Neuronal stem cell (in vitro differentiated cells): Measurements from ENCODE around the gene BMPR2.

Experiments
- DNase-seq: peaks from one replicate; pipeline ENCODE4 v3.0.0-alpha.2; 2013; ENCODE audit warnings: low spot score
- H2AFZ ChIP-seq: one replicate; pipeline ENCODE4 v1.6.1; 2013; ENCODE audit warnings: mild to moderate bottlenecking, low read length, inconsistent platforms
- H2AK5ac ChIP-seq: 2 replicates; pipeline ENCODE4 v1.6.1; 2013; ENCODE audit warnings: low read depth, mild to moderate bottlenecking, inconsistent platforms, low read length, moderate library complexity, mixed read lengths
- H2BK120ac ChIP-seq: 2 replicates; pipeline ENCODE4 v1.6.1; 2013; ENCODE audit warnings: low read depth, mild to moderate bottlenecking, inconsistent platforms, low read length, moderate library complexity, mixed read lengths
- H2BK12ac ChIP-seq: one replicate; pipeline ENCODE4 v1.6.1; 2013; ENCODE audit warnings: low read length, inconsistent platforms
- H2BK15ac ChIP-seq: 2 replicates; pipeline ENCODE4 v1.6.1; 2013; ENCODE audit warnings: mild to moderate bottlenecking, low read length, inconsistent platforms, mixed read lengths
- H2BK5ac ChIP-seq: one replicate; pipeline ENCODE4 v1.6.1; 2013; ENCODE audit warnings: inconsistent platforms, mild to moderate bottlenecking, low read length, moderate library complexity
- H3K14ac ChIP-seq: one replicate; pipeline ENCODE4 v1.6.1; 2013; ENCODE audit warnings: low read length, inconsistent platforms
- H3K18ac ChIP-seq: 2 replicates; pipeline ENCODE4 v1.6.1; 2013; ENCODE audit warnings: low read length, inconsistent platforms
- H3K23ac ChIP-seq: 2 replicates; pipeline ENCODE4 v1.6.1; 2013; ENCODE audit warnings: low read depth, mild to moderate bottlenecking, mixed read lengths, low read length, inconsistent platforms; ENCODE audit not compliant: poor library complexity
- H3K27ac ChIP-seq: replicated peaks from 3 replicates; pipeline ENCODE4 v1.5.1; 2013; ENCODE audit warnings: low read length, inconsistent platforms
- H3K27me3 ChIP-seq, 3 experiments: 2 replicates each; pipeline ENCODE4 v1.6.1; 2013; ENCODE audit warnings: low read length in 3 of 3, mild to moderate bottlenecking in 2 of 3, inconsistent platforms in 1 of 3, low read depth in 1 of 3, mixed read lengths in 1 of 3, moderate library complexity in 1 of 3; ENCODE audit not compliant: control insufficient read depth in 3 of 3, insufficient read depth in 3 of 3
- H3K36me3 ChIP-seq, 2 donors: replicated peaks in 1 of 2; 2 replicates each; pipeline ENCODE4 v1.6.1; 2013; ENCODE audit warnings: low read length in 2 of 2; ENCODE audit not compliant: control insufficient read depth in 2 of 2, insufficient read depth in 2 of 2
- H3K4ac ChIP-seq: 2 replicates; pipeline ENCODE4 v1.6.1; 2013; ENCODE audit warnings: inconsistent platforms, mild to moderate bottlenecking, low read length, moderate library complexity
- H3K4me1 ChIP-seq, 2 donors: 1 replicate in 1 of 2; 2 replicates in 1 of 2; pipeline ENCODE4 v1.6.1; 2013; ENCODE audit warnings: low read length in 2 of 2, low read depth in 1 of 2; ENCODE audit not compliant: control insufficient read depth in 2 of 2, insufficient read depth in 1 of 2
- H3K4me2 ChIP-seq: one replicate; pipeline ENCODE4 v1.6.1; 2013; ENCODE audit warnings: mild to moderate bottlenecking, low read length, inconsistent platforms; ENCODE audit not compliant: insufficient read depth, poor library complexity, severe bottlenecking
- H3K4me3 ChIP-seq, 2 donors: 2 replicates each; pipeline ENCODE4 v1.5.1; 2013; ENCODE audit warnings: low read length in 2 of 2, mild to moderate bottlenecking in 2 of 2, inconsistent platforms in 1 of 2, moderate library complexity in 1 of 2
- H3K79me1 ChIP-seq: one replicate; pipeline ENCODE4 v1.6.1; 2013; ENCODE audit warnings: low read depth, mild to moderate bottlenecking, inconsistent platforms, low read length, moderate library complexity
- H3K9ac ChIP-seq: one replicate; pipeline ENCODE4 v1.6.1; 2013; ENCODE audit warnings: mild to moderate bottlenecking, low read depth, low read length, inconsistent platforms; ENCODE audit not compliant: poor library complexity
- H3K9me3 ChIP-seq, 2 donors: replicated peaks in 1 of 2; 2 replicates each; pipeline versions ENCODE3 to v1.6.1; 2013; ENCODE audit warnings: low read length in 2 of 2, mild to moderate bottlenecking in 2 of 2, inconsistent platforms in 1 of 2, low read depth in 1 of 2, mixed read lengths in 1 of 2, moderate library complexity in 1 of 2; ENCODE audit not compliant: control insufficient read depth in 2 of 2, insufficient read depth in 1 of 2
- H4K8ac ChIP-seq: one replicate; pipeline ENCODE4 v1.6.1; 2013; ENCODE audit warnings: low read depth, mild to moderate bottlenecking, inconsistent platforms, low read length, moderate library complexity
- H4K91ac ChIP-seq: one replicate; pipeline ENCODE4 v1.6.1; 2013; ENCODE audit warnings: low read length, low read depth, mild to moderate bottlenecking, inconsistent platforms; ENCODE audit not compliant: poor library complexity
- WGBS, 2 donors: extraction: QIAGEN DNeasy Blood & Tissue Kit; methylation state at CpG; one replicate each; pipeline ENCODE4 v1.1.7; 2013; ENCODE audit warnings: missing lambda C conversion rate in 2 of 2, mixed read lengths in 1 of 2; ENCODE audit not compliant: insufficient read length in 2 of 2, insufficient replicate concordance in 1 of 2; ENCODE audit errors: extremely low coverage in 2 of 2; 5-methylcytosine and 5-hydroxymethylcytosine counted together

BMPR2 gene

GRCh38 chr2:202405798-202406197, 29.7 kb downstream of the BMPR2 start:
- H4K91ac ChIP-seq, result no peak overlapping the region
- H3K4me1 ChIP-seq, result no peaks in the 10 kb centered on the region
- H3K14ac ChIP-seq, result no peak overlapping the region
- H2BK15ac ChIP-seq, result no peak overlapping the region
- no peak overlapping the region for H3K9ac ChIP-seq
- no peak overlapping the region for H2AK5ac ChIP-seq
- H3K4ac ChIP-seq, result no peak overlapping the region
- no peak for DNase-seq
- no peak overlapping the region for H2BK12ac ChIP-seq
- no peak overlapping the region for H3K4me2 ChIP-seq
- WGBS, 2 donors, result no CpG with 5 or more reads among the region's 1 CpG
- H3K27ac ChIP-seq, result no peak overlapping the region
- H2BK120ac ChIP-seq, result no peak overlapping the region
- H3K79me1 ChIP-seq, result no peaks in the 10 kb centered on the region
- H3K18ac ChIP-seq, result no peak overlapping the region
- H2AFZ ChIP-seq, result no peak overlapping the region
- H3K36me3 ChIP-seq, result peaks cover 0 to 16% of the 10 kb centered on the region in 2 donors
- H3K9me3 ChIP-seq, result no peaks in the 10 kb centered on the region
- H3K4me3 ChIP-seq, result no peak overlapping the region
- no peaks in the 10 kb centered on the region for H3K27me3 ChIP-seq
- H3K23ac ChIP-seq, result no peak overlapping the region
- no peak overlapping the region for H4K8ac ChIP-seq
- H2BK5ac ChIP-seq, result no peak overlapping the region

- Histone ChIP-seq H2BK120ac (no peak overlapping the region), H3K4me3 (no peak overlapping the region), H3K9me3 (peaks cover 0 to 2% of the 10 kb centered on the region in 2 donors), H4K91ac (no peak overlapping the region), H3K4me2 (no peak overlapping the region), H3K23ac (no peak overlapping the region), H3K79me1 (no peaks in the 10 kb centered on the region), H3K18ac (no peak overlapping the region), H4K8ac (no peak overlapping the region), H2AFZ (no peak overlapping the region), H3K36me3 (peaks cover 0 to 16% of the 10 kb centered on the region in 2 donors), H3K4me1 (no peaks in the 10 kb centered on the region), H3K27ac (no peak overlapping the region), H3K4ac (no peak overlapping the region), H2BK12ac (no peak overlapping the region), H3K14ac (no peak overlapping the region), H3K9ac (no peak overlapping the region), H3K27me3 (no peaks in the 10 kb centered on the region), H2BK5ac (no peak overlapping the region), H2AK5ac (no peak overlapping the region), H2BK15ac (no peak overlapping the region)
- WGBS, 2 donors, result no CpG with 5 or more reads among the region's 2 CpGs
- DNase-seq, result no peak
Measured at GRCh38 chr2:202406445-202406978, 30.4 kb downstream of the BMPR2 start.

GRCh38 chr2:202408546-202409140, 32.5 kb downstream of the BMPR2 start:
- Histone ChIP-seq H3K9ac (no peak overlapping the region), H3K27ac (no peak overlapping the region), H3K27me3 (no peaks in the 10 kb centered on the region), H3K4me1 (no peaks in the 10 kb centered on the region), H3K36me3 (peaks cover 0 to 14% of the 10 kb centered on the region in 2 donors), H4K91ac (no peak overlapping the region), H3K4me3 (no peak overlapping the region), H3K4me2 (no peak overlapping the region), H2BK5ac (no peak overlapping the region), H3K18ac (no peak overlapping the region), H3K79me1 (no peaks in the 10 kb centered on the region), H2BK15ac (no peak overlapping the region), H3K9me3 (peaks cover 0 to 2% of the 10 kb centered on the region in 2 donors), H3K14ac (no peak overlapping the region), H2BK120ac (no peak overlapping the region), H3K23ac (no peak overlapping the region), H2AFZ (no peak overlapping the region), H2BK12ac (no peak overlapping the region), H3K4ac (no peak overlapping the region), H2AK5ac (no peak overlapping the region), H4K8ac (no peak overlapping the region)
- DNase-seq, result no peak
- WGBS, 2 donors, result no CpG with 5 or more reads among the region's 6 CpGs

- WGBS, 2 donors, result no CpG with 5 or more reads among the region's 5 CpGs
- H3K27me3 ChIP-seq, result no peaks in the 10 kb centered on the region
Measured at GRCh38 chr2:202410092-202410491, 34.0 kb downstream of the BMPR2 start.

More at GRCh38 chr2:202410092-202410491, 34.0 kb downstream of the BMPR2 start:
- no peak for DNase-seq
- Histone ChIP-seq H2AFZ (no peak overlapping the region), H2BK12ac (no peak overlapping the region), H3K23ac (no peak overlapping the region), H3K9me3 (peaks cover 0 to 2% of the 10 kb centered on the region in 2 donors), H3K14ac (no peak overlapping the region), H3K18ac (no peak overlapping the region), H4K8ac (no peak overlapping the region), H4K91ac (no peak overlapping the region), H3K4me2 (no peak overlapping the region), H3K4me1 (no peaks in the 10 kb centered on the region), H3K36me3 (peaks cover 0 to 9% of the 10 kb centered on the region in 2 donors), H3K27ac (no peak overlapping the region), H3K4ac (no peak overlapping the region), H2BK120ac (no peak overlapping the region), H2AK5ac (no peak overlapping the region), H2BK15ac (no peak overlapping the region), H3K4me3 (no peak overlapping the region), H3K79me1 (no peaks in the 10 kb centered on the region), H3K9ac (no peak overlapping the region), H2BK5ac (no peak overlapping the region)
